Activated CD8-positive, alpha-beta memory T cell treated with anti-CD3 and anti-CD28 coated beads, Interleukin-2, amount 50 U/mL, for 48 hours (primary cell): ENCODE data around the gene UBE2U.

ENCODE experiments used
- DNase-seq: peaks from one replicate; pipeline ENCODE4 v3.0.0-alpha.2; 2020

UBE2U gene

GRCh38 chr1:64296459-64296858, 93.0 kb downstream of the UBE2U start:
- DNase-seq: no peak

DNA sequence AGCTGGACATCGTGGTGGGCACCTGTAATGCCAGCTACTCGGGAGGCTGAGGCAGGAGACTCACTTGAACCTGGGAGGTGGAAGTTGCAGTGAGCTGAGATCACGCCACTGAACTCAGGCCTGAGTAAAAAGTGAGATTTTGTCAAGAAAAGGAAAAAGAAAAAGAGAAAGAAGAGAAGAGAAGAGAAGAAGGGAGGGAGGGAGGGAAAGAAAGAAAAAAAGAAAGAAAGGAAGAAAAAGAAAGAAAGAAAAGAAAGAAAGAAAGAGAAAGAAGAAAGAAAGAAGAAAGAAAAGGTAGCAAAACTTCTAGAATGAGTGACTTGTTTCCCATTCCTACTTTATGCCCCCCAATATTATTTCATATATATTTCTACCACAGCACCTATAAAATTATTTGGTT, 98.8 kb downstream of the UBE2U start:
- DNase-seq: no peak

DNA sequence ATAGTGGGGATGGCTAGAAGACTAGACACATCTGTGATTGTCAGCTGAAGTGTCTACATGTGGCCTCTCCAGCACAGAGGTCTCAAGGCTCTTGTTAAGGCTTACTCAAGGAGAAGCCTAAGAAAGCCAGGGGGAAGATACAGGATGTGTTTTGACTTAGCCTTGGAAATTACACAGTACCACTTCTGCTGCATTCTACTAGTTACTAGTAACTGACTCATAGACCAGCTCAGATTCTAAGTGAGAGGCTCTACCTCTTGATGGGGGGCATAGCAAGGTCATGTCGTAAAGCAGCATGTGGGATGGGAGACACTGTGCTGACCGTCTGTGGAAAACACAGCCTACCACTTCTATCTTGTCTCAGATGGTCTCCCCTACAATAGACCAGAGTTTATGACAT, 99.5 kb downstream of the UBE2U start:
- DNase-seq: no peak

- DNase-seq: no peak
Measured at GRCh38 chr1:64304823-64305222, 101.4 kb downstream of the UBE2U start.

- DNase-seq: no peak
Measured at GRCh38 chr1:64308866-64309265, 105.4 kb downstream of the UBE2U start.

DNA sequence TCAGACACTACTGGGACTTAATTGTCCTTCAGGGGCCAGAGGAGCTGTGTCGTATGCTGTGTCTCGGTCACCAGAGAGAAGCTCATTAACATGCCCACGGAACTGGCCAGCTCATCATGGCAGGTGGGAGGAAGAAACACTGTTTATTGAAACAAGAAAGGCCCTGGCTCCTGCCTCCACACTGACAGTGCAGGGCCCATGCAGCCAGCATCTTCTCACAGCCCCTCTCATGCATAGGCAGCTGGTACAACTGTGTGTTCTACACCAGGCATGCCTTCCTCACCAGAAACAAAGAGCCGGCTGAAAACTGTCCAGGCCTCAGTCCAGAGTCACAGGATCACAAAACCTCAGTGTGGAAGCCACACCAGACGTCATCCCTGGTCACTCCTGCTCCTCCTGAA, 106.0 kb downstream of the UBE2U start:
- DNase-seq: no peak

- DNase-seq: no peak
Measured at GRCh38 chr1:64310760-64311159, 107.3 kb downstream of the UBE2U start.

DNA sequence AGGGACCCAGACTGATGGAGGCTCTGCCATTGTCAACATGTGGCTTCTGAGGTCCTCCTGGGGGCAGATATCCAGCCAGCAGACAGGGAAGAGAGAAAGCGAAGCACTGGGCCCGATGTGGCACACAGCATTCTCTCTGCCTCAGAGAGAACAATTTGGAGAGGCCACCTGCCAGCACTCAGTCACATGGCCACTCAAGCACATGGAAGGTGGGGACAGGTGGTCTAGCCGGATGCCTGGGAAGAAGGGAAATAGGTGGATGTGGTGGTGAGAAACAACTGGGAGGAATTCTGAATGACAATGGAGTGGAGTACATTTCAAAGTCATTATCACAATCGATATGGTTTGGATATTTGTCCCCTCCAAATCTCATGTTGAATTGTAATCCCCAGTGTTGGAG, 109.0 kb downstream of the UBE2U start:
- no peak for DNase-seq

DNA sequence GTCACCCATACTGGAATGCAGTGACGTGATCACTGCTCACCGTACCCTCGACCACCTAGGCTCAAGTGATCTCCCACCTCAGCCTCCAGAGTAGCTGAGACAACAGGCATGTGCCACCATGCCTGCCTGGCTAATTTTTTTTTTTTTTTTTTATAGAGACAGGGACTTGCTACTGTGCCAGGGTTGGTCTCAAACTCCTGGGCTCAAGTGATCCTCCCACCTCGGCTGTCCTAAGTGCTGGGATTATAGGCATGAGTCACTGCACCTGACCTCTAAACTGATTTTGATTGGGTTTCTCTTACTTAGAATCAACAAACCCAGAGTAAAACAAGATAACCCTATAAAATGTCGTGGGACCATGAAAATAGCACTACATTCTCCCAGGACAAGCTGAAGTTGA, 112.0 kb downstream of the UBE2U start:
- DNase-seq: no peak
